ENCODE data around the gene GOLGA2.

DNA sequence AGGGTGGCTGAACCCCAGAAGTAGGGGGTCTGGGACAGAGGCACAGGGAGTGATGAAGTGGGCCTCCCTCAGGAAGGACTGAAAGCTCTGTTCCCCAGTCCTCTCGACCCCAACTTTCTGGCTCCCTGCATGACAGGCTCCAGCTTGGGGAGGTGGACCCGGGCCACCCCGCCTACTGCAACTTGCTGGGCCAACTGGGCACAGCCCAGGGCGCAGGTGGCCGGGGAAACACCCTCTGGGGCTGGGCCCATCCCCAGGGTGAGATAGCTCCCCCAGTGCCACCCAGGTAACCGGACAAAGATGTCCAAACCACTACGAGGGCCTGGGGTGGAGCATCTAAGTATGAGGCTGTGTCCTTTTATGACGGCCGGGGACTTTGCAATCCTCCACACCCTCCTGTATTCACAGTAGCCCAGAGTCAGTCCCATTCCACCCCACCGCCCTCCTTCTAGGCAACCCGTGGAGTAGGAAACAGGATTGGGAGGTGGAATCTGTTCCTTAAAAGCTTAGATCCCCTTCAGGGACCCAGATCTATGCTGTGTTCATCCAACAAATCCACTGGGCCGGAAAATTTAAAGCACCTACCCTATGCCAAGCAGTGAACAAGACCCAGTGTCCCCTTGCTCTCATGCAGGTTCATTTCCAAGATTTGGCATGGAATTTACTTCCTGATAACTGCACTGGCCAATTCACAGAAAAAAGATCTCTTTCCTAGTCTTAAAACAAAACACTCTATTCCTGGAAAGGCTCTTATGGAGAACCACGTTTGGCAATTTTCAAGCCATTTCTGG, 52.7 kb downstream of the GOLGA2 start:
- TF ChIP-seq, protein P1, sequence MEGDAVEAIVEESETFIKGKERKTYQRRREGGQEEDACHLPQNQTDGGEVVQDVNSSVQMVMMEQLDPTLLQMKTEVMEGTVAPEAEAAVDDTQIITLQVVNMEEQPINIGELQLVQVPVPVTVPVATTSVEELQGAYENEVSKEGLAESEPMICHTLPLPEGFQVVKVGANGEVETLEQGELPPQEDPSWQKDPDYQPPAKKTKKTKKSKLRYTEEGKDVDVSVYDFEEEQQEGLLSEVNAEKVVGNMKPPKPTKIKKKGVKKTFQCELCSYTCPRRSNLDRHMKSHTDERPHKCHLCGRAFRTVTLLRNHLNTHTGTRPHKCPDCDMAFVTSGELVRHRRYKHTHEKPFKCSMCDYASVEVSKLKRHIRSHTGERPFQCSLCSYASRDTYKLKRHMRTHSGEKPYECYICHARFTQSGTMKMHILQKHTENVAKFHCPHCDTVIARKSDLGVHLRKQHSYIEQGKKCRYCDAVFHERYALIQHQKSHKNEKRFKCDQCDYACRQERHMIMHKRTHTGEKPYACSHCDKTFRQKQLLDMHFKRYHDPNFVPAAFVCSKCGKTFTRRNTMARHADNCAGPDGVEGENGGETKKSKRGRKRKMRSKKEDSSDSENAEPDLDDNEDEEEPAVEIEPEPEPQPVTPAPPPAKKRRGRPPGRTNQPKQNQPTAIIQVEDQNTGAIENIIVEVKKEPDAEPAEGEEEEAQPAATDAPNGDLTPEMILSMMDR (conservative IDR thresholded peaks at IDR 0.05; ENCODE audit: low read depth, low read length): no peak
- TF ChIP-seq EZH2 (IDR thresholded peaks at IDR 0.05; ENCODE audit: low read length, unreplicated experiment): no peak

Measured in PC-3 (cell line).